GM12878 (cell line): Measurements from ENCODE around the gene ACTA2. TPM values are rescaled to one million over a fixed set of nuclear protein-coding genes. Genes with fewer than 3 reads are reported as not detected.
A peak's percentile ranks its signal among the peaks of the same experiment; 100 is the strongest.

ENCODE experiments used
- ATF2 ChIP-seq: IDR thresholded peaks from 2 replicates; pipeline ENCODE4 v1.6.1; 2012; ENCODE audit warnings: low read length, inconsistent platforms
- CEBPZ ChIP-seq: fragments of 150-350 bp; IDR thresholded peaks from 2 replicates; pipeline ENCODE4 v1.6.1; 2016; ENCODE audit warnings: low read depth, low read length
- EZH2 ChIP-seq: IDR thresholded peaks from 2 replicates; pipeline ENCODE4 v1.6.1; 2012; ENCODE audit warnings: low read depth, mild to moderate bottlenecking, control low read depth, inconsistent platforms, low read length, borderline replicate concordance; ENCODE audit not compliant: control insufficient read depth
- HDAC6 ChIP-seq: fragments of 200-600 bp; sonication (generic); IDR thresholded peaks from one replicate; pipeline ENCODE4 v1.8.0; 2017; ENCODE audit warnings: antibody characterized with exemption; ENCODE audit not compliant: unreplicated experiment
- JUND ChIP-seq: IDR thresholded peaks from 2 replicates; pipeline ENCODE4 v1.6.1; 2012; ENCODE audit warnings: low read depth, mild to moderate bottlenecking, low read length, improper control_type of control experiment, moderate library complexity
- MTA3 ChIP-seq: IDR thresholded peaks from 2 replicates; pipeline ENCODE4 v1.6.1; 2012; ENCODE audit warnings: low read length, inconsistent platforms, borderline replicate concordance
- RCOR1 ChIP-seq: conservative IDR thresholded peaks from 2 replicates; pipeline ENCODE4 v1.6.1; 2012; ENCODE audit warnings: low read depth, low read length, improper control_type of control experiment
- RELB ChIP-seq: fragments of 450-650 bp; IDR thresholded peaks from 2 replicates; pipeline ENCODE4 v1.6.1; 2017; ENCODE audit warnings: low read depth, mild to moderate bottlenecking, moderate library complexity
- RFX5 ChIP-seq: IDR thresholded peaks from 2 replicates; pipeline ENCODE4 v1.6.1; 2011; ENCODE audit warnings: low read depth, low read length, improper control_type of control experiment
- SMAD5 ChIP-seq: IDR thresholded peaks from 2 replicates; pipeline ENCODE4 v1.6.1; 2016; ENCODE audit warnings: antibody characterized with exemption, low read depth
- STAT1 ChIP-seq: fragments of 450-650 bp; conservative IDR thresholded peaks from 2 replicates; pipeline ENCODE4 v1.6.1; 2014; ENCODE audit warnings: antibody characterized with exemption, mild to moderate bottlenecking
- TCF12 ChIP-seq: IDR thresholded peaks from 2 replicates; pipeline ENCODE4 v1.6.1; 2011; ENCODE audit warnings: low read depth, mild to moderate bottlenecking, low read length
- TCF3 ChIP-seq: IDR thresholded peaks from 2 replicates; pipeline ENCODE4 v1.6.1; 2012; ENCODE audit warnings: low read depth, mild to moderate bottlenecking, low read length, borderline replicate concordance; ENCODE audit not compliant: insufficient read depth
- ZBTB40 ChIP-seq: fragments of 450-650 bp; IDR thresholded peaks from 2 replicates; pipeline ENCODE4 v1.6.1; 2016; ENCODE audit warnings: mild to moderate bottlenecking, moderate library complexity, borderline replicate concordance
- ZNF217 ChIP-seq: fragments of 450-650 bp; IDR thresholded peaks from 2 replicates; pipeline ENCODE4 v1.6.1; 2017; ENCODE audit warnings: antibody characterized with exemption, mild to moderate bottlenecking
- ZNF622 ChIP-seq: fragments of 450-650 bp; IDR thresholded peaks from 2 replicates; pipeline ENCODE4 v1.6.1; 2017; ENCODE audit warnings: mild to moderate bottlenecking, inconsistent platforms
- polyA plus RNA-seq, 11 experiments: library from polyadenylated mRNA; depleted of rRNA in 4 of 11; unstranded in 6 of 11; stranded (reverse) in 5 of 11; fragments of >200 nt; fragmentation: Nextera tagmentation in 4 of 11; fragmentation: Illumina TruSeq in 1 of 11; extraction: Ambion mirVana in 4 of 11; extraction: Trizol in 1 of 11; gene quantifications; 1 replicate in 1 of 11; 2 replicates in 10 of 11; pipeline versions ENCODE4 v1.2.1 to v1.2.3, GENCODE V29; 2011 to 2016; ENCODE audit warnings: inconsistent platforms in 2 of 11, missing spikeins in 2 of 11, low read depth in 1 of 11
- total RNA-seq, 4 experiments: library from RNA; depleted of rRNA in 3 of 4; stranded (reverse); fragments of >200 nt in 3 of 4; fragmentation: Illumina TruSeq in 1 of 4; extraction: Trizol in 1 of 4; gene quantifications; 2 replicates each; pipeline versions ENCODE4 v1.2.1 to v1.2.3, GENCODE V29; 2013 to 2021

The ACTA2 gene
- total and polyA plus RNA-seq, 10 of the 15 experiments (the other 5 are each of a cell fraction or from before 2014, with no cell fraction given) = 7.4 to 78.2 (median 32.4) TPM

GRCh38 chr10:88991899-88992320, 39.3 kb upstream of the ACTA2 start (continued):
- TF ChIP-seq RCOR1 (peak; percentile 76; the same call in 1 of the 2 replicates), ZNF217 (peak; percentile 88), JUND (no peak), RELB (0 out of 2 replicates have a peak, but pooled peaks have one; percentile 11), RFX5 (no peak), STAT1 (no peak), SMAD5 (no peak), ZNF622 (no peak), ATF2 (0 out of 2 replicates have a peak, but pooled peaks have one; percentile 11), ZBTB40 (no peak), HDAC6 (no peak), MTA3 (no peak), TCF12 (no peak), TCF3 (no peak), CEBPZ (no peak), EZH2 (no peak)
